ENCODE results near the gene PDP2.

PDP2 gene

GRCh38 chr16:66903544-66904427, 23.5 kb downstream of the PDP2 start:
- no peak for DNase-seq (ENCODE audit: low spot score)

- no peak for DNase-seq (ENCODE audit: low spot score)
Measured at GRCh38 chr16:66904428-66904845, 24.1 kb downstream of the PDP2 start.

GRCh38 chr16:66904846-66905632, 24.7 kb downstream of the PDP2 start:
- DNase-seq (ENCODE audit: low spot score): no peak

- no peak for DNase-seq (ENCODE audit: low spot score)
Measured at GRCh38 chr16:66905633-66906539, 25.6 kb downstream of the PDP2 start.

- no peak for DNase-seq (ENCODE audit: low spot score)
Measured at GRCh38 chr16:66906916-66907836, 26.9 kb downstream of the PDP2 start.

- DNase-seq (ENCODE audit: low spot score): no peak
Measured at GRCh38 chr16:66908116-66908515, 27.8 kb downstream of the PDP2 start.

GRCh38 chr16:66908762-66909559, 28.6 kb downstream of the PDP2 start:
- no peak for DNase-seq (ENCODE audit: low spot score)

GRCh38 chr16:66910175-66910940, 30.0 kb downstream of the PDP2 start:
- DNase-seq (ENCODE audit: low spot score): no peak

- no peak for DNase-seq (ENCODE audit: low spot score)
Measured at GRCh38 chr16:66911112-66911511, 30.8 kb downstream of the PDP2 start.

- no peak for DNase-seq (ENCODE audit: low spot score)
Measured at GRCh38 chr16:66911801-66912200, 31.5 kb downstream of the PDP2 start.

- no peak for DNase-seq (ENCODE audit: low spot score)
Measured at GRCh38 chr16:66913081-66913480, 32.8 kb downstream of the PDP2 start.

GRCh38 chr16:66913711-66914110, 33.4 kb downstream of the PDP2 start:
- DNase-seq (ENCODE audit: low spot score): no peak

- no peak for DNase-seq (ENCODE audit: low spot score)
Measured at GRCh38 chr16:66914541-66914940, 34.2 kb downstream of the PDP2 start.

GRCh38 chr16:66915041-66915440, 34.7 kb downstream of the PDP2 start:
- DNase-seq (ENCODE audit: low spot score): no peak

- DNase-seq (ENCODE audit: low spot score): no peak
Measured at GRCh38 chr16:66916518-66916917, 36.2 kb downstream of the PDP2 start.

- no peak for DNase-seq (ENCODE audit: low spot score)
Measured at GRCh38 chr16:66917741-66918140, 37.4 kb downstream of the PDP2 start.

- DNase-seq (ENCODE audit: low spot score): no peak
Measured at GRCh38 chr16:66918355-66918754, 38.0 kb downstream of the PDP2 start.

- no peak for DNase-seq (ENCODE audit: low spot score)
Measured at GRCh38 chr16:66918803-66919568, 38.7 kb downstream of the PDP2 start, which contains the start of gene CDH16. CDH16 (minus strand) TSS chr16:66918885; CDS start chr16:66918065, 820 bp downstream.

All from germinal center (tissue), 1 donor.